H1 (cell line): Measurements from ENCODE around the gene RPL3. TPM values are rescaled to one million over a fixed set of nuclear protein-coding genes. Genes with fewer than 3 reads are reported as not detected.

Experiments
- CTCF ChIA-PET: fragments of 300-600 bp; sonication (Branson Sonifier 250); formaldehyde crosslinking; loops from one replicate; lab custom pipeline; 2021; ENCODE audit not compliant: partially characterized antibody; lab: Charles Lee
- POLR2A ChIA-PET: fragments of 300-600 bp; sonication (Branson Sonifier 250); formaldehyde crosslinking; loops from one replicate; lab custom pipeline; 2021; ENCODE audit warnings: inconsistent platforms; ENCODE audit not compliant: partially characterized antibody; lab: Charles Lee
- DNase-seq, 2 experiments: peaks; one replicate each; pipeline versions ENCODE4 v3.0.0 to v3.0.0-alpha.2; 2010 to 2022; ENCODE audit warnings: low spot score in 2 of 2, low read depth in 1 of 2, mixed read lengths in 1 of 2
- FAIRE-seq: peaks from 2 replicates; lab custom pipeline; 2011; peaks lifted over from hg19 to GRCh38; lab: Jason Lieb, UNC
- H2AFZ ChIP-seq: 2 replicates; pipeline ENCODE4 v1.8.1; 2012; ENCODE audit warnings: low read length, inconsistent platforms
- H2AK5ac ChIP-seq: 2 replicates; pipeline ENCODE4 v1.6.1; 2013; ENCODE audit warnings: low read depth, low read length
- H2BK120ac ChIP-seq: replicated peaks from 2 replicates; pipeline ENCODE3; 2013; ENCODE audit warnings: low read depth, low read length, inconsistent platforms
- H2BK12ac ChIP-seq: 2 replicates; pipeline ENCODE4 v1.6.1; 2013; ENCODE audit warnings: low read depth, low read length
- H2BK15ac ChIP-seq: 2 replicates; pipeline ENCODE4 v1.6.1; 2013; ENCODE audit warnings: low read length
- H2BK20ac ChIP-seq: 2 replicates; pipeline ENCODE4 v1.6.1; 2013; ENCODE audit warnings: low read length
- H2BK5ac ChIP-seq: 2 replicates; pipeline ENCODE4 v1.6.1; 2013; ENCODE audit warnings: low read depth, low read length
- H3K14ac ChIP-seq: 2 replicates; pipeline ENCODE4 v1.6.1; 2013; ENCODE audit warnings: inconsistent platforms; ENCODE audit not compliant: insufficient read length
- H3K18ac ChIP-seq: 2 replicates; pipeline ENCODE4 v1.6.1; 2013; ENCODE audit warnings: low read length; ENCODE audit errors: extremely low read depth
- H3K23ac ChIP-seq: 2 replicates; pipeline ENCODE4 v1.6.1; 2013; ENCODE audit warnings: inconsistent platforms; ENCODE audit not compliant: insufficient read length
- H3K23me2 ChIP-seq: 2 replicates; pipeline ENCODE4 v1.6.1; 2013; ENCODE audit warnings: low read depth, low read length
- H3K27ac ChIP-seq: 2 replicates; pipeline ENCODE4 v1.6.1; 2011; ENCODE audit warnings: low read depth, low read length, inconsistent platforms
- H3K27me3 ChIP-seq, 4 experiments: replicated peaks in 1 of 4; 1 replicate in 1 of 4; 2 replicates in 3 of 4; pipeline versions ENCODE4 v1.6.1 to v1.8.1; 2011 to 2013; ENCODE audit warnings: low read length in 3 of 4, mild to moderate bottlenecking in 3 of 4, inconsistent platforms in 2 of 4, mixed read lengths in 2 of 4, moderate library complexity in 1 of 4; ENCODE audit not compliant: control insufficient read depth in 3 of 4, insufficient read depth in 3 of 4; ENCODE audit errors: extremely low read depth in 1 of 4
- H3K36me3 ChIP-seq, 4 experiments: 2 replicates each; pipeline versions ENCODE4 v1.6.1 to v1.8.1; 2011 to 2013; ENCODE audit warnings: mild to moderate bottlenecking in 4 of 4, low read length in 3 of 4, moderate library complexity in 2 of 4, control low read depth in 1 of 4, inconsistent platforms in 1 of 4; ENCODE audit not compliant: insufficient read depth in 4 of 4, control insufficient read depth in 2 of 4
- H3K4ac ChIP-seq: replicated peaks from 2 replicates; pipeline ENCODE3; 2013; ENCODE audit warnings: low read length, low read depth, mixed read lengths, inconsistent platforms; ENCODE audit not compliant: insufficient read length
- H3K4me1 ChIP-seq, 4 experiments: replicated peaks in 1 of 4; 1 replicate in 1 of 4; 2 replicates in 3 of 4; pipeline versions ENCODE4 v1.6.1 to v1.8.1; 2011 to 2013; ENCODE audit warnings: low read length in 3 of 4, inconsistent platforms in 2 of 4, mixed read lengths in 1 of 4; ENCODE audit not compliant: insufficient read depth in 4 of 4, control insufficient read depth in 3 of 4
- H3K4me2 ChIP-seq, 2 experiments: 2 replicates each; pipeline versions ENCODE4 v1.6.1 to v1.8.1; 2011 to 2013; ENCODE audit warnings: low read depth in 2 of 2, low read length in 2 of 2, control low read depth in 1 of 2, inconsistent platforms in 1 of 2, mild to moderate bottlenecking in 1 of 2; ENCODE audit not compliant: insufficient read depth in 1 of 2
- H3K4me3 ChIP-seq, 4 experiments: fragments of 200-600, 300-600 bp in 1 of 4; sonication (generic), shearing (Covaris generic), sonication (Bioruptor Twin) in 1 of 4; 2 replicates each; pipeline versions ENCODE4 v1.5.1 to v1.8.1; 2011 to 2016; ENCODE audit warnings: low read length in 4 of 4, low read depth in 3 of 4, control low read depth in 2 of 4, inconsistent platforms in 2 of 4, mild to moderate bottlenecking in 2 of 4, mixed read lengths in 1 of 4, moderate library complexity in 1 of 4; ENCODE audit not compliant: insufficient read depth in 2 of 4; ENCODE audit errors: extremely low read depth in 1 of 4
- H3K56ac ChIP-seq: replicated peaks from 2 replicates; pipeline ENCODE3; 2013; ENCODE audit warnings: low read depth, mild to moderate bottlenecking, mixed read lengths, low read length, inconsistent platforms; ENCODE audit not compliant: insufficient read length
- H3K79me1 ChIP-seq: 2 replicates; pipeline ENCODE4 v1.6.1; 2013; ENCODE audit warnings: low read depth, low read length, control low read depth
- H3K79me2 ChIP-seq, 2 experiments: 2 replicates each; pipeline versions ENCODE4 v1.6.1 to v1.8.1; 2012 to 2013; ENCODE audit warnings: low read length in 2 of 2, mild to moderate bottlenecking in 2 of 2, inconsistent platforms in 1 of 2; ENCODE audit not compliant: insufficient read depth in 2 of 2, control insufficient read depth in 1 of 2
- H3K9ac ChIP-seq, 4 experiments: replicated peaks in 1 of 4; 1 replicate in 1 of 4; 2 replicates in 3 of 4; pipeline versions ENCODE4 v1.6.1 to v1.8.1; 2011 to 2013; ENCODE audit warnings: low read depth in 3 of 4, low read length in 3 of 4, control low read depth in 2 of 4, mild to moderate bottlenecking in 2 of 4, moderate library complexity in 2 of 4, inconsistent platforms in 1 of 4; ENCODE audit errors: extremely low read depth in 1 of 4
- H3K9me3 ChIP-seq, 2 experiments: 2 replicates each; pipeline versions ENCODE4 v1.6.1 to v1.8.1; 2012 to 2013; ENCODE audit warnings: mild to moderate bottlenecking in 2 of 2, moderate library complexity in 2 of 2, control low read depth in 1 of 2, inconsistent platforms in 1 of 2, low read depth in 1 of 2, low read length in 1 of 2, mixed read lengths in 1 of 2; ENCODE audit not compliant: insufficient read depth in 2 of 2
- H4K20me1 ChIP-seq, 2 experiments: replicated peaks in 1 of 2; 2 replicates each; pipeline versions ENCODE3 to v1.8.1; 2011 to 2013; ENCODE audit warnings: inconsistent platforms in 2 of 2, low read length in 2 of 2, mild to moderate bottlenecking in 1 of 2; ENCODE audit not compliant: insufficient read depth in 2 of 2, control insufficient read depth in 1 of 2
- H4K5ac ChIP-seq: 2 replicates; pipeline ENCODE4 v1.6.1; 2013; ENCODE audit warnings: low read length, low read depth, mixed read lengths, inconsistent platforms; ENCODE audit not compliant: insufficient read length
- H4K8ac ChIP-seq: 2 replicates; pipeline ENCODE4 v1.8.0; 2013; ENCODE audit warnings: mild to moderate bottlenecking, moderate library complexity, low read length, inconsistent platforms; ENCODE audit not compliant: insufficient read depth; ENCODE audit errors: extremely low read depth
- H4K91ac ChIP-seq: replicated peaks from 2 replicates; pipeline ENCODE3; 2013; ENCODE audit warnings: low read length, mixed read lengths, inconsistent platforms; ENCODE audit not compliant: insufficient read length
- ASH2L ChIP-seq: fragments of 200-600, 300-600 bp; sonication (generic); IDR thresholded peaks from one replicate; pipeline ENCODE4 v1.7.1; 2017; ENCODE audit warnings: low read length
- CBX5 ChIP-seq: fragments of 300-800, 300-1000 bp; sonication (generic); IDR thresholded peaks from 2 replicates; pipeline ENCODE4 v1.7.1; 2016; ENCODE audit warnings: antibody characterized with exemption, low read length, low read depth
- CREB1 ChIP-seq: IDR thresholded peaks from 2 replicates; pipeline ENCODE4 v1.6.1; 2012; ENCODE audit warnings: inconsistent platforms
- FOSL1 ChIP-seq: IDR thresholded peaks from 2 replicates; pipeline ENCODE4 v1.6.1; 2011; ENCODE audit warnings: mild to moderate bottlenecking, low read depth, low read length, moderate library complexity; ENCODE audit not compliant: insufficient read depth
- RAD21 ChIP-seq, 2 experiments: IDR thresholded peaks in 1 of 2; conservative IDR thresholded peaks in 1 of 2; 2 replicates each; pipeline ENCODE4 v1.6.1; 2011; ENCODE audit warnings: low read depth in 2 of 2, low read length in 2 of 2, improper control_type of control experiment in 1 of 2, inconsistent platforms in 1 of 2, mild to moderate bottlenecking in 1 of 2, moderate library complexity in 1 of 2
- SIRT6 ChIP-seq: IDR thresholded peaks from one replicate; pipeline ENCODE4 v1.7.1; 2012; ENCODE audit warnings: low read length, inconsistent platforms
- TAF1 ChIP-seq: IDR thresholded peaks from 2 replicates; pipeline ENCODE4 v1.6.1; 2011; ENCODE audit warnings: mild to moderate bottlenecking, low read depth, low read length
- WGBS, 2 experiments: shearing (Covaris generic) in 1 of 2; methylation state at CpG; one replicate each; pipeline versions ENCODE4 v1.1.6 to v1.1.7; 2013 to 2015; ENCODE audit warnings: low lambda C conversion rate in 2 of 2, mixed read lengths in 2 of 2, inconsistent platforms in 1 of 2, low coverage in 1 of 2, missing lambda C conversion rate in 1 of 2; ENCODE audit not compliant: insufficient replicate concordance in 2 of 2, insufficient coverage in 1 of 2, insufficient read length in 1 of 2; ENCODE audit errors: extremely low coverage in 1 of 2, missing lambda C conversion rate in 1 of 2; 5-methylcytosine and 5-hydroxymethylcytosine counted together
- polyA plus RNA-seq, 7 experiments: library from polyadenylated mRNA; depleted of rRNA in 3 of 7; stranded (reverse) in 5 of 7; unstranded in 2 of 7; fragments of >200 nt in 5 of 7; fragments of 200-250 nt in 2 of 7; gene quantifications; 1 replicate in 5 of 7; 2 replicates in 1 of 7; 4 replicates in 1 of 7; pipeline versions ENCODE4 v1.2.1 to v1.2.3, GENCODE V29; 2011 to 2013; ENCODE audit warnings: missing spikeins in 2 of 7, mixed read lengths in 2 of 7
- total RNA-seq: library from RNA; stranded (reverse); fragmentation: NEBNext Ultra II Directional; extraction: Animal tissue kit (Norgen Biotek cat#: 25700); gene quantifications from 2 replicates; pipeline ENCODE4 v1.2.1, GENCODE V29; 2021
- TF ChIP-seq, protein P1 (sequence below), 3 experiments: IDR thresholded peaks; 1 replicate in 2 of 3; 2 replicates in 1 of 3; pipeline versions ENCODE4 v1.5.1 to v1.6.1; 2011; ENCODE audit warnings: low read length in 3 of 3, mild to moderate bottlenecking in 3 of 3, inconsistent platforms in 2 of 3, low read depth in 1 of 3, moderate library complexity in 1 of 3; ENCODE audit not compliant: insufficient read depth in 1 of 3; ENCODE audit errors: control extremely low read depth in 1 of 3

RPL3 gene
- total and polyA plus RNA-seq, 2 of the 8 experiments (the other 6 are each of a cell fraction or from before 2014, with no cell fraction given) = 2,865 to 5,466 TPM

GRCh38 chr22:39289533-39289932 is 29.9 kb downstream of the RPL3 start:
- Histone ChIP-seq H2BK15ac (0 out of 2 replicates have a peak overlapping the region, but pooled peaks have one; percentile 1), H3K23ac (no peak overlapping the region), H3K79me2 (no peaks in the 10 kb centered on the region), H2BK20ac (no peak overlapping the region), H2AFZ (no peak overlapping the region), H3K56ac (no peak overlapping the region), H3K9me3 (no peaks in the 10 kb centered on the region), H3K27ac (no peak overlapping the region), H3K4ac (no peak overlapping the region), H4K5ac (no peak overlapping the region), H3K27me3 (no peaks in the 10 kb centered on the region), H3K23me2 (0 out of 2 replicates have a peak, but pooled peaks cover 2% of the 10 kb centered on the region), H2BK120ac (no peak overlapping the region), H4K91ac (no peak overlapping the region), H2BK12ac (peak overlapping the region; percentile 77; the same call in 1 of the 2 replicates), H3K18ac (no peak overlapping the region), H3K4me1 (peaks cover 0 to 9% (median 7%) of the 10 kb centered on the region in 4 experiments; a peak in 6 of 7 replicates), H4K20me1 (peaks cover 0 to 1% of the 10 kb centered on the region in 2 experiments), H3K9ac (no peak overlapping the region; a peak in 1 of 7 replicates), H4K8ac (no peak overlapping the region), H3K36me3 (no peaks in the 10 kb centered on the region), H3K14ac (no peak overlapping the region), H3K79me1 (no peaks in the 10 kb centered on the region), H2BK5ac (no peak overlapping the region), H3K4me3 (no peak overlapping the region), H2AK5ac (no peak overlapping the region), H3K4me2 (no peak overlapping the region)
- no peak for FAIRE-seq
- POLR2A ChIA-PET = interaction anchor here (1.0 to 37.3 kb wide), 4 partner anchors 14 to 80 kb away, joined by 3 to 692 read pairs (median 3); partner anchors contain the start of gene RPL3
- DNase-seq = no peak
- TF ChIP-seq TAF1 (no peak), CREB1 (no peak), ASH2L (no peak), RAD21 (IDR thresholded peaks at IDR 0.05 in 1 of 2, conservative IDR thresholded peaks at IDR 0.05 in 1 of 2; ENCODE audit: low read depth in 2 of 2, low read length in 2 of 2) (no peak), SIRT6 (no peak), CBX5 (no peak), FOSL1 (no peak)
- TF ChIP-seq, protein P1, sequence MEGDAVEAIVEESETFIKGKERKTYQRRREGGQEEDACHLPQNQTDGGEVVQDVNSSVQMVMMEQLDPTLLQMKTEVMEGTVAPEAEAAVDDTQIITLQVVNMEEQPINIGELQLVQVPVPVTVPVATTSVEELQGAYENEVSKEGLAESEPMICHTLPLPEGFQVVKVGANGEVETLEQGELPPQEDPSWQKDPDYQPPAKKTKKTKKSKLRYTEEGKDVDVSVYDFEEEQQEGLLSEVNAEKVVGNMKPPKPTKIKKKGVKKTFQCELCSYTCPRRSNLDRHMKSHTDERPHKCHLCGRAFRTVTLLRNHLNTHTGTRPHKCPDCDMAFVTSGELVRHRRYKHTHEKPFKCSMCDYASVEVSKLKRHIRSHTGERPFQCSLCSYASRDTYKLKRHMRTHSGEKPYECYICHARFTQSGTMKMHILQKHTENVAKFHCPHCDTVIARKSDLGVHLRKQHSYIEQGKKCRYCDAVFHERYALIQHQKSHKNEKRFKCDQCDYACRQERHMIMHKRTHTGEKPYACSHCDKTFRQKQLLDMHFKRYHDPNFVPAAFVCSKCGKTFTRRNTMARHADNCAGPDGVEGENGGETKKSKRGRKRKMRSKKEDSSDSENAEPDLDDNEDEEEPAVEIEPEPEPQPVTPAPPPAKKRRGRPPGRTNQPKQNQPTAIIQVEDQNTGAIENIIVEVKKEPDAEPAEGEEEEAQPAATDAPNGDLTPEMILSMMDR (IDR thresholded peaks at IDR 0.05; ENCODE audit: control extremely low read depth in 1 of 3, insufficient read depth in 1 of 3, low read depth in 1 of 3, low read length in 3 of 3) = no peak
- whole genome bisulfite sequencing, 2 experiments = 82% methylated on average over 14 of the region's 14 CpGs; no CpG with 5 or more reads in 1 of the 2 experiments
- CTCF ChIA-PET = interaction anchor here (0.6 to 3.2 kb wide), 11 partner anchors 10 to 143 kb away, joined by 3 to 14 read pairs (median 3); no protein-coding TSS in a partner anchor
